ENCODE measurements around the gene RASSF5.

RASSF5 gene, protein sequence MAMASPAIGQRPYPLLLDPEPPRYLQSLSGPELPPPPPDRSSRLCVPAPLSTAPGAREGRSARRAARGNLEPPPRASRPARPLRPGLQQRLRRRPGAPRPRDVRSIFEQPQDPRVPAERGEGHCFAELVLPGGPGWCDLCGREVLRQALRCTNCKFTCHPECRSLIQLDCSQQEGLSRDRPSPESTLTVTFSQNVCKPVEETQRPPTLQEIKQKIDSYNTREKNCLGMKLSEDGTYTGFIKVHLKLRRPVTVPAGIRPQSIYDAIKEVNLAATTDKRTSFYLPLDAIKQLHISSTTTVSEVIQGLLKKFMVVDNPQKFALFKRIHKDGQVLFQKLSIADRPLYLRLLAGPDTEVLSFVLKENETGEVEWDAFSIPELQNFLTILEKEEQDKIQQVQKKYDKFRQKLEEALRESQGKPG

GRCh38 chr1:206507284-206508129 is at the start of gene RASSF5:
Gene RASSF5 (plus strand): TSS chr1:206507531. CDS start chr1:206507603, 72 bp downstream.
- DNase-seq: peak; percentile 92

DNA sequence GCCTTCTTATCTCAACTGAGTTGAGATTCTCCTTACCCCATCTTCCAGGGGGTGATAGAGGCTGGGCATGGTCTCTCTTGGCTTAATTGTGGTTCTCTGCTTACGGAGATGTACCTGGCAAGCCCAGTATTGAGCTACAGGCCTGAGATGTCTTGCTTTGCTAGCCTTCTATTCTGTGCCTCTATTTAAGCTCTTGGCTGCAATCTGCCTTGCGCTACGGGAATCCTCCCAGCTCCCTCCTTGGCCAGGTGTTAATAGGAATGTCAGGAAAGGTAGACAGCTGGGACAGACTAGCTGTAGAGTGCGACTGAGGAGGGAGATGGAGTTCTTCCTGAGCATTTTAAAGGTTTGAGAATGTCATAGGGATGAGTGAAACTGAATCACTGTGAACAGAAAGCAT is 47.6 kb upstream of the RASSF5 start:
- no peak for DNase-seq

GRCh38 chr1:206460836-206461426 is 46.4 kb upstream of the RASSF5 start:
- DNase-seq: no peak

DNA sequence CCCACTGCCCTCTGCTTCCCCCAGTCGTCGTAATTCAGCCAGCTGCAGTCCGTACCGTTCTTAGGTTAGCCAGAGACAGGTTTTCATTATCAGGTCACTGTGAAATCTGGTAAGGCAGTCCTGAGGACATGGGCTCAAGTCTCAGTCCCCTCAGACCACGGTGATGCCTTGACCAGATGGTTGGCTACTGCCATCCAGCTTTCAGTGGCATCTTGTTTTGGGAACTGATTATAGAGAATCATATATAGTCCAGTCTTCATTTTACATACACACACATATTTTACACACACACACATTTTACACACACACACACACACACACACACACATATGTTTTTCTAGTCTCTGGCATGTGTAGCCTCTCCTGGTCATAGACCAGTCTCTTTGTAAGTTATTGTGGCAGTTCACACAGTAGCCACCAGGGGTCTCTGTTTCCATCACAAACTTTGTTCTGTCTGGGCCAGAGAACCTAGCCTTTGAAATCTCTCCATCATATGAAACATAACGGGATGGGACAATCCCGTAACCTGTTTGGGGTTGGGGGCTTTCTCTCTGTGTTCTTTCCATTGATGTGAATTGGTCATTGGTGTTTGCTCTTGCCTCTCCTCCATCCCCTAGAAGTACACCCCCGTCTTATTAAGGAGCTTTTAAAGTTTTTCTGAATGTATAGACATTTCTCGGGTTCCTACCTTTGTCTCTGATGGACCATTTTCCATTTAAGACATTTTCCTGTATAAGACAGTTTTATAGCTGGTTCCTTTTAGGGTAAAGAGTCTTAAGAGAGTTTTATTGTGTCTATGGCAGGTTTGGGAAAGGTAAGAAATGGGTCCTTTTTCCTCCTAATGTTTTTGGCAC is 45.5 kb upstream of the RASSF5 start:
- DNase-seq: peak; percentile 88

GRCh38 chr1:206463137-206463536 is 44.2 kb upstream of the RASSF5 start:
- no peak for DNase-seq

GRCh38 chr1:206463911-206464310 is 43.4 kb upstream of the RASSF5 start:
- no peak for DNase-seq

GRCh38 chr1:206464456-206464964 is 42.8 kb upstream of the RASSF5 start:
- DNase-seq: no peak

DNA sequence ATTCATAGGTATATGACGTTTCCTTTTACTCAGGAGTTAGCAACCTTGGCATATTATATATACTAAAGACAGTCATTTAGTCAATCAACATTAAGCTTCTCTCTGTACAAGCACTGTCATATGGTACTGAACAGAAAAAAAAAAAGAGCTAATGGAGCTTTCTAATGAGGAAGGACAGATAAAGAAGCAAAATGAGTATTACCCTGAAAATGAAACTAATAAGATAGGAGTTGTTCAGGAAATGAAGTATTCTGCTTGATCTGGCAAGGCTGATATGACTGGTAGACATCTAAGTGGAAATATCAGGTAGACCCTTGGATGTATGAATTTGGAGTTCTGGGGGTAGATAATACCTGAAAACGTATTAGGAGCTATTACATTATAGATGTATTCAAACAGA is 41.4 kb upstream of the RASSF5 start:
- DNase-seq: no peak

DNA sequence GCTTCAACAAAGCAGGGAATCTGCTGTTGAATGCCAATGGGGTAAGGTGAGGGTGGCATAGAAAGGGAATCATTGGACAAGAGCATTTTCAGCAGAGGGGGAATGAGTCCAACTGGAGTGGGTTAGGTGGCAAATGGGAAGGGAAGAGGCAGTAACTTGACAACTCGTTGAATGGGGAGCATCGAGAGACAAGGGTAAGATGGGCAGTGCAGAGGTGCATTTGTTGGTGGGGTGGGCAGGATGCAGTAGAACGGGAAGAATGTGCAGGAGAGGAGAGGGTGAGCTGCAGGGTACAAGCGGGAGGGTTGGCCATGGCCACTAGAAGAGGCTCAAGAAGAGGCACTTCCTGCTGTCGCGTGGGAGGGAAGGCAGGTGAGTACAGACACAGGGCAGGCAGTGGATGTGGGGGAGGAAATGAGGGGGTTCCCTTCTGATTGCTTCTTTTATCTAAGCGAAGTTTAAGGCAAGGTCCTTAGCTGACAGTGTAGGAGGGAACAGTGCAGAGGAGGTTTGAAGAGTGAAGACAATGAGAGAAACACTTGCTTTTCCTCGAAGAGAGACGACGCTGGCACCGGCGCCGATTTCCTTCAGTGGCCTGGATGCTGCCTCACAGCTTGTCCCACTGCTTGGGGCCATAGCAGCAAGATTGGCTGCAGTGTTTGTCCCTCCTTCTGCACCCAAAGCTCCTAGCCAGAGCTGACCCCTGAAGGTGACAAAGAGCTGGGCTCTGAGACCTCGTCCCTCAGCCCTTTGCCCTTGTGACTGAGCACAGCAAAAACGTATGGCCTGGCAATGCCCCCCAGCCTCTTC is 40.3 kb upstream of the RASSF5 start:
- no peak for DNase-seq

DNA sequence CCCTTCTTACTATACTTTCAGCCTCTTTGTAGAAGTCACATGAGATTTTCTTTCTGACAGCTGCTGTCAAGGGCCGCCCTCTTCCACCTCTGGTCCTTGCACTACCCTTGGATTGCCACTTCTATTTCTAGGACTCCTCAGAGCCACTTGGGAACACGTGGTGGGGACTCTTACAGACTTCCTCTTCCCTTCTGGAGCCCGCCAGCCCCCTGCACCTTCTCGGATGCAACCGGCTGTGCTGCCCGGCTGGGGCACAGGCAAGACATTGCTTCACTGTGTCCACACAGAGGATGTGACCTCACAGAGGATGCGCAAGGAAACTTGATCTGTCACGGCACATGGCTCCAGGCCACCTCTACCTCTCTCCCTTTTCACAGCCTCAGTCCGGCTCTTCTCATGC is 39.4 kb upstream of the RASSF5 start:
- peak; percentile 41 for DNase-seq

DNA sequence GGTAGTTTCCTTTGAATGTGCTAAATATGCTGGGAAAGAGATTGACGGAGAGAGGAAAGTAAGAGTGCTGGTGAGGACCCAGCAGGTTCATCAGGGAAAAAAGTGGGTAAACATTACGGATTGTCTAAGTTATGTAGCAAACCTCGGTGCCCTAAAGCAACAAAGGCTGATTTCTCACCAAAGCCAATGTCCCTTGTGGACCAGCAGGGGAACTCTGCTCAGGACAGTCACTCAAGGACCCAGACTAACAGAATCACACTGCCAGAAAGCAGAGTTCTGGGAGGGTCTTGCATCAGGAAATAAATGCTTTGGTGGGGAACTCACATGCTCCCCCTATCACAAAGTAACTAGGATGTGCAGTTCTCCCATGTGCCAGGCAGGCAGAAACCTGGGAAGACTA is 38.8 kb upstream of the RASSF5 start:
- no peak for DNase-seq

DNA sequence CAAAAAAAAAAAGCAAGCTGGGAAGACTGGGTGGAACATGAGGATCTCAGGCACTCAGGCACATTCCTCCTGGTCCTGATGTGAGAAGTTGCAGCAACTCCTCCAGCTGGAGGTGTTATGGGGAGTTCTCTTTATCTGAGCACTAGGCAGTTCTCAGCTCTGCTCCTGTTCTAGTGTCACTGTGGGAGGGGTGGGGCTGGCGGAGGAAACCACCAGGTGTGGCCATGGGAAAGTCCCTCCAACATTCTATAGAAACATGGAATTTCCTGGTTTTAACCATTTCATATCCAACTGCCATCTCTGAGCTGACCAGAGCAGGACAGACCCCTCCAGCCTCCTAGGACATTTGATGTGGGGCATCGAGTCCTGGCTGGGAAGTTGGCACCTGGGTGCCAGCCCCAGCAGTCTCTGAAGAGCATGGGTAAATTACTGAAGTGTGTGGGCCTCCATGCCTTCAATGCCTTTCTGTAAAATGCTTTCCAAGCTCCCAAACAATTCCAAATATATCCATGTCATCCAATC is 37.9 kb upstream of the RASSF5 start:
- DNase-seq: peak; percentile 42

- DNase-seq: peak; percentile 59
These were observed 37.2 kb upstream of the RASSF5 start, which contains the start of gene IKBKE for GRCh38 chr1:206469933-206470691. Gene IKBKE (plus strand): TSS chr1:206470476. CDS start chr1:206473228, 2,752 bp downstream.

GRCh38 chr1:206470692-206471414 is 36.5 kb upstream of the RASSF5 start:
- peak; percentile 71 for DNase-seq

DNA sequence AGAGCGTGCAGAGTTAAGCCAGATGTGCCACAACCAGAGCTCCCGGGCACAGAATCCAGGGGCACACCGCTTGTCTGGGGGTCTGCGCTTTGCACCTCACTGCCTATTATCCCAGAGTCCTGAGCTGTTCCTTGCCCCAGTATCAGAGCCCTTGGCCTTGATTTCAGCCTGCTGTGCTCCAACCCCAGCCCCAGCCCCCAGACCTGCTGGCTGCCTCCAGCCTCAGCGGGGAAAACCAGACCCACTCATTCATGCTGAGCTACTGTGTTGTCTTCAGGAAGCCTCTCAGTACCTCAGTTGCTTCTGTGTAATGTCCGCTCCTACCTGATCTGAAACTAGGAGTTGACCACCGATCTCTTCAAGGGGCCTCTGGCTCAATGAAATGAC is 35.9 kb upstream of the RASSF5 start:
- peak; percentile 48 for DNase-seq

- DNase-seq: peak; percentile 49
These were observed 35.3 kb upstream of the RASSF5 start for GRCh38 chr1:206472024-206472423.

DNA sequence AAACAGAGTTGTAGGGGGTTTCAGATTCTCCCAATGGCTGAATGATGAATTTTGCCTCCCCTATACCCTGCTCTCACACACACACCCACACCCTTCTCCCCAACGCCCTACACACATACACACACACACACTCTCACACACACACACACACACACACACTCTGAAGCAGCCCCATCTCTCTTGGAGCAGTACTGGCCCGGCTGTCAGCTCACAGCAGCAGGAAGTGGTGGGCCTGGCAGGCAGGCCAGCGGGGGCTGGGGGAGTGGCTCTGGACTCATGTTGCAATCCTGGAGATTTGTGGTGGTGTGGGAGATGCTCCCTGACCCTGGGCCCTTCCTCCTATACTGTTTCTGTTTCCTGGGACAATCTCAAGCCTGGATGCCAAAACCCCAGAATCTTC is 34.9 kb upstream of the RASSF5 start:
- peak; percentile 53 for DNase-seq

DNA sequence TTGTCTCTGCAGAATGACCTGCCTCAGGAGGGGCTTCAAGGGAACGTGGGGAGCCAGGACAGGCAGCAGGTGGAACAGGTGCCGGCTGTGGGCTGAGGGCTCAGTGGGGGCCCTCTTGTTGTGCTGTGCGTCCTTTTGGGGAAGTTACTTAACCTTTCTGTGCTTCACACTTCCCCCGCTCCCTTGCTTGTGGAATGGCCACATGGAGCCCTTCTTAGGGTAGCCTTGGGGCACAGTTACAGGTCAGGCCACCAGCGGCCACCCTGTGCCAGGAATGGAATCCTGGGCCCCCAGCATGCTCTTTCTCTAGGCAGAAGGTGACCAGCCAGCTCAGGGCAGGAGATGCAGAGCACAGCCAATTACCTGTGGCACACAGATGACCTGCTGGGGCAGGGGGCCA is 34.4 kb upstream of the RASSF5 start:
- DNase-seq: no peak

GRCh38 chr1:206476058-206476457 is 31.3 kb upstream of the RASSF5 start:
- no peak for DNase-seq

DNA sequence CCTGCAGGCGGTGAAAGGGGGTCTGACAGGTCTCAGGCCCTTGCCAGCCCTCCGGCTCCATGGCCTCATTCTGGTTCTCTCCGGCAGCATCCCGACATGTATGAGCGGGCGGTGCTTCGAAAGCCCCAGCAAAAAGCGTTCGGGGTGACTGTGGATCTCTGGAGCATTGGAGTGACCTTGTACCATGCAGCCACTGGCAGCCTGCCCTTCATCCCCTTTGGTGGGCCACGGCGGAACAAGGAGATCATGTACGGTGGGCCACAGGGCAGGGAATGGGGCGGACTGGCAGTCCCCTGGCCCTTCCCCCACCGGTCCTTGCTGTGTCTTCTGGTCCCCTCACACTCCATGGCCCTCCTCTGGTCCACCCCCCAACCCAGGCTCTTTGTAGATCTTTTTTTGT is 30.7 kb upstream of the RASSF5 start:
- no peak for DNase-seq

Data from stimulated activated CD8-positive, alpha-beta memory T cell treated with anti-CD3 and anti-CD28 coated beads, Interleukin-4, amount 100 ng/mL, for 48 hours (primary cell).